H1 (cell line): ENCODE data around the gene CAPNS1. TPM values are rescaled to one million over a fixed set of nuclear protein-coding genes. Genes with fewer than 3 reads are reported as not detected.

Experiments used
- ASH2L ChIP-seq: fragments of 200-600, 300-600 bp; sonication (generic); IDR thresholded peaks from one replicate; pipeline ENCODE4 v1.7.1; 2017; ENCODE audit warnings: low read length
- CBX5 ChIP-seq: fragments of 300-800, 300-1000 bp; sonication (generic); IDR thresholded peaks from 2 replicates; pipeline ENCODE4 v1.7.1; 2016; ENCODE audit warnings: antibody characterized with exemption, low read length, low read depth
- CEBPB ChIP-seq: IDR thresholded peaks from 2 replicates; pipeline ENCODE4 v1.6.1; 2012; ENCODE audit warnings: low read depth, low read length
- CHD2 ChIP-seq: IDR thresholded peaks from 2 replicates; pipeline ENCODE4 v1.6.1; 2012; ENCODE audit warnings: low read length, improper control_type of control experiment
- CTBP2 ChIP-seq: IDR thresholded peaks from 2 replicates; pipeline ENCODE4 v1.7.0; 2011; ENCODE audit warnings: borderline replicate concordance, mild to moderate bottlenecking, moderate library complexity, mixed read lengths, low read length; ENCODE audit not compliant: insufficient read depth, insufficient read length
- EGR1 ChIP-seq: IDR thresholded peaks from 2 replicates; pipeline ENCODE4 v1.6.1; 2011; ENCODE audit warnings: low read depth, low read length, borderline replicate concordance
- GABPA ChIP-seq: IDR thresholded peaks from 2 replicates; pipeline ENCODE4 v1.6.1; 2011; ENCODE audit warnings: mild to moderate bottlenecking, low read length, moderate library complexity, borderline replicate concordance; ENCODE audit not compliant: insufficient read depth
- KDM5A ChIP-seq: fragments of 200-600 bp; IDR thresholded peaks from 2 replicates; pipeline ENCODE4 v1.7.1; 2012; ENCODE audit warnings: mild to moderate bottlenecking, low read length, inconsistent platforms, mixed read lengths
- MAX ChIP-seq: IDR thresholded peaks from 2 replicates; pipeline ENCODE4 v1.6.1; 2012; ENCODE audit warnings: inconsistent platforms
- NANOG ChIP-seq: IDR thresholded peaks from 2 replicates; pipeline ENCODE4 v1.6.1; 2011; ENCODE audit warnings: low read length, low read depth, mild to moderate bottlenecking, inconsistent platforms; ENCODE audit not compliant: insufficient read depth, poor library complexity, severe bottlenecking
- PHF8 ChIP-seq: fragments of 200-600 bp; sonication (generic); conservative IDR thresholded peaks from 2 replicates; pipeline ENCODE4 v1.7.1; 2012; ENCODE audit warnings: low read depth, mild to moderate bottlenecking, inconsistent platforms, low read length, moderate library complexity
- POLR2A ChIP-seq, 2 experiments: IDR thresholded peaks; 1 replicate in 1 of 2; 2 replicates in 1 of 2; pipeline ENCODE4 v1.6.1; 2011; ENCODE audit warnings: low read depth in 2 of 2, low read length in 2 of 2, mild to moderate bottlenecking in 2 of 2; ENCODE audit errors: control extremely low read depth in 1 of 2
- RNF2 ChIP-seq: fragments of 200-900, 300-1000 bp; sonication (generic); IDR thresholded peaks from 2 replicates; pipeline ENCODE4 v1.7.1; 2016; ENCODE audit warnings: borderline replicate concordance, low read depth, mild to moderate bottlenecking, antibody characterized with exemption, low read length; ENCODE audit not compliant: poor library complexity, severe bottlenecking; ENCODE audit errors: missing control alignments
- RXRA ChIP-seq: IDR thresholded peaks from 2 replicates; pipeline ENCODE4 v1.6.1; 2011; ENCODE audit warnings: low read depth, mild to moderate bottlenecking, low read length, moderate library complexity; ENCODE audit not compliant: insufficient read depth
- SAP30 ChIP-seq: fragments of 300-600 bp; sonication (generic); IDR thresholded peaks from 2 replicates; pipeline ENCODE4 v1.7.1; 2012; ENCODE audit warnings: low read length, moderate library complexity, mild to moderate bottlenecking, inconsistent platforms; ENCODE audit not compliant: insufficient read depth, insufficient replicate concordance
- SP4 ChIP-seq: IDR thresholded peaks from 2 replicates; pipeline ENCODE4 v1.6.1; 2012; ENCODE audit warnings: low read length, inconsistent platforms
- SUZ12 ChIP-seq: fragments of 200-600 bp; sonication (generic); IDR thresholded peaks from 2 replicates; pipeline ENCODE4 v1.6.1; 2012; ENCODE audit warnings: mild to moderate bottlenecking, inconsistent platforms, low read length, moderate library complexity, mixed read lengths
- TAF1 ChIP-seq: IDR thresholded peaks from 2 replicates; pipeline ENCODE4 v1.6.1; 2011; ENCODE audit warnings: mild to moderate bottlenecking, low read depth, low read length
- USF2 ChIP-seq: IDR thresholded peaks from 2 replicates; pipeline ENCODE4 v1.6.1; 2011; ENCODE audit warnings: low read length, improper control_type of control experiment
- YY1 ChIP-seq: IDR thresholded peaks from 2 replicates; pipeline ENCODE4 v1.6.1; 2011; ENCODE audit warnings: low read depth, mild to moderate bottlenecking, low read length
- ZNF274 ChIP-seq: IDR thresholded peaks from 2 replicates; pipeline ENCODE4 v1.7.0; 2012; ENCODE audit warnings: low read length, borderline replicate concordance; ENCODE audit errors: extremely low read depth
- polyA plus RNA-seq, 7 experiments: library from polyadenylated mRNA; depleted of rRNA in 3 of 7; stranded (reverse) in 5 of 7; unstranded in 2 of 7; fragments of >200 nt in 5 of 7; fragments of 200-250 nt in 2 of 7; gene quantifications; 1 replicate in 5 of 7; 2 replicates in 1 of 7; 4 replicates in 1 of 7; pipeline versions ENCODE4 v1.2.1 to v1.2.3, GENCODE V29; 2011 to 2013; ENCODE audit warnings: missing spikeins in 2 of 7, mixed read lengths in 2 of 7
- total RNA-seq: library from RNA; stranded (reverse); fragmentation: NEBNext Ultra II Directional; extraction: Animal tissue kit (Norgen Biotek cat#: 25700); gene quantifications from 2 replicates; pipeline ENCODE4 v1.2.1, GENCODE V29; 2021

The CAPNS1 gene
- total and polyA plus RNA-seq, 2 of the 8 experiments (the other 6 are each of a cell fraction or from before 2014, with no cell fraction given) = 382 to 438 TPM

GRCh38 chr19:36114721-36115452 is 25.0 kb upstream of the CAPNS1 start, which contains the start of gene POLR2I (continued):
- TF ChIP-seq PHF8 (peak; percentile 59), TAF1 (peak; percentile 70), YY1 (peak; percentile 69; the same call in 1 of the 2 replicates), KDM5A (no peak), MAX (peak; percentile 98), SUZ12 (no peak), RXRA (no peak), SP4 (peak; percentile 84; the same call in 1 of the 2 replicates), SAP30 (peak; percentile 58), CEBPB (no peak), CBX5 (no peak), RNF2 (no peak), NANOG (no peak), POLR2A (IDR thresholded peaks at IDR 0.05; ENCODE audit: control extremely low read depth in 1 of 2, low read depth in 2 of 2, low read length in 2 of 2) (peak in 1 of 2 experiments; percentile 70; a peak in 2 of 3 replicates), GABPA (no peak), USF2 (peak; percentile 75), ZNF274 (no peak), CTBP2 (no peak), CHD2 (peak; percentile 82), EGR1 (no peak), ASH2L (peak; percentile 79)
